Osteoblast (primary cell): ENCODE results near the gene MGAT4B. TPM values are rescaled to one million over a fixed set of nuclear protein-coding genes. Genes with fewer than 3 reads are reported as not detected.
A peak's percentile ranks its signal among the peaks of the same experiment; 100 is the strongest.

Experiments used
- DNase-seq: peaks from one replicate; pipeline ENCODE4 v3.0.0; 2011; ENCODE audit warnings: low spot score, mixed read lengths; ENCODE audit not compliant: insufficient read length; ENCODE audit errors: missing footprints
- H2AFZ ChIP-seq: 2 replicates; pipeline ENCODE4 v1.6.0; 2011; ENCODE audit warnings: mild to moderate bottlenecking, low read length
- H3K27ac ChIP-seq: 2 replicates; pipeline ENCODE4 v1.5.1; 2011; ENCODE audit warnings: mild to moderate bottlenecking, low read depth, low read length, moderate library complexity
- H3K27me3 ChIP-seq: 2 replicates; pipeline ENCODE4 v1.6.0; 2012; ENCODE audit warnings: mild to moderate bottlenecking, control low read depth, inconsistent platforms, low read length, moderate library complexity; ENCODE audit not compliant: insufficient read depth
- H3K36me3 ChIP-seq: 2 replicates; pipeline ENCODE4 v1.5.1; 2011; ENCODE audit warnings: mild to moderate bottlenecking, low read length, control low read depth, moderate library complexity; ENCODE audit not compliant: insufficient read depth
- H3K4me1 ChIP-seq: 2 replicates; pipeline ENCODE4 v1.5.1; 2011; ENCODE audit warnings: mild to moderate bottlenecking, low read length, control low read depth, moderate library complexity; ENCODE audit not compliant: insufficient read depth
- H3K4me2 ChIP-seq: 2 replicates; pipeline ENCODE4 v1.6.0; 2011; ENCODE audit warnings: mild to moderate bottlenecking, low read length; ENCODE audit not compliant: insufficient read depth
- H3K4me3 ChIP-seq: fragments of 200-600 bp; sonication (generic); 3 replicates; pipeline ENCODE4 v1.5.1; 2012; ENCODE audit warnings: mild to moderate bottlenecking, low read length, inconsistent platforms; ENCODE audit not compliant: insufficient read depth
- H3K79me2 ChIP-seq: 2 replicates; pipeline ENCODE4 v1.6.0; 2012; ENCODE audit warnings: mild to moderate bottlenecking, low read length, control low read depth, inconsistent platforms; ENCODE audit not compliant: insufficient read depth
- H3K9me3 ChIP-seq: 2 replicates; pipeline ENCODE4 v1.5.1; 2011; ENCODE audit warnings: low read depth, low read length, control low read depth
- H4K20me1 ChIP-seq: 2 replicates; pipeline ENCODE4 v1.6.0; 2012; ENCODE audit warnings: mild to moderate bottlenecking, low read length, control low read depth; ENCODE audit not compliant: insufficient read depth
- CTCF ChIP-seq: IDR thresholded peaks from 2 replicates; pipeline ENCODE4 v1.5.1; 2011; ENCODE audit warnings: mild to moderate bottlenecking, low read depth, low read length, moderate library complexity; ENCODE audit errors: extremely low read depth
- total RNA-seq: library from RNA; depleted of rRNA; stranded (reverse); fragments of >200 nt; gene quantifications from 2 replicates; pipeline ENCODE4 v1.2.3, GENCODE V29; 2012

The MGAT4B gene
- total RNA-seq, 1 donor: 95.9 TPM

- Histone ChIP-seq H3K4me2 (no peak overlapping the region), H3K36me3 (peaks cover 73% of the 10 kb centered on the region), H3K79me2 (peaks cover 15% of the 10 kb centered on the region), H4K20me1 (peaks cover 6% of the 10 kb centered on the region), H3K27me3 (no peaks in the 10 kb centered on the region), H3K9me3 (no peaks in the 10 kb centered on the region), H3K4me1 (no peaks in the 10 kb centered on the region), H2AFZ (no peak overlapping the region), H3K4me3 (no peak overlapping the region), H3K27ac (no peak overlapping the region)
- no peak for TF ChIP-seq CTCF
- peak; percentile 62 for DNase-seq
Observed at GRCh38 chr5:179774442-179774841, 32.2 kb downstream of the MGAT4B start.

DNA sequence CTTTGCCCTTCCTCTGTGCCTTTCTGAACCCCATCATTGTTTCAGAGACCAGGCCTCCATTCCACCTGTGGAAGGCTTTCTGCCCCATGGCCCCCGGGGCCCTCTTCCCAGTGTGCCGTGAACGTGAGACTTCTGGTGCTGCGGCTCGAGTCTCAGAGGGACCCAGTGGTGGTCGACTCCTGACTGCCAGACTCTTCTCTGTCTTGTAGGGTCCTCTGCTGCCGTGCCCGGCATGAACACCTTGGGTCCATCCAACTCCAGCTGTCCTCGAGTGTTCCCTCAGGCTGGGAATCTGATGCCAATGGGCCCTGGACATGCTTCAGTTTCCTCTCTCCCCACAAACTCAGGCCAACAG lies 33.0 kb downstream of the MGAT4B start:
- Histone ChIP-seq H3K4me1 (no peaks in the 10 kb centered on the region), H3K27ac (no peak overlapping the region), H2AFZ (no peak overlapping the region), H3K27me3 (no peaks in the 10 kb centered on the region), H3K36me3 (peaks cover 76% of the 10 kb centered on the region), H3K79me2 (peaks cover 23% of the 10 kb centered on the region), H4K20me1 (peaks cover 11% of the 10 kb centered on the region), H3K4me2 (no peak overlapping the region), H3K9me3 (no peaks in the 10 kb centered on the region), H3K4me3 (no peak overlapping the region)
- DNase-seq: no peak
- no peak for TF ChIP-seq CTCF

GRCh38 chr5:179772351-179772750 lies 34.3 kb downstream of the MGAT4B start:
- Histone ChIP-seq H2AFZ (no peak overlapping the region), H3K4me1 (no peaks in the 10 kb centered on the region), H3K79me2 (peaks cover 35% of the 10 kb centered on the region), H3K4me2 (no peak overlapping the region), H4K20me1 (peaks cover 16% of the 10 kb centered on the region), H3K9me3 (no peaks in the 10 kb centered on the region), H3K4me3 (no peak overlapping the region), H3K27me3 (no peaks in the 10 kb centered on the region), H3K27ac (no peak overlapping the region), H3K36me3 (peaks cover 72% of the 10 kb centered on the region)
- TF ChIP-seq CTCF: no peak
- peak; percentile 27 for DNase-seq

- Histone ChIP-seq H3K4me1 (peaks cover 6% of the 10 kb centered on the region), H3K9me3 (no peaks in the 10 kb centered on the region), H3K79me2 (peaks cover 44% of the 10 kb centered on the region), H4K20me1 (peaks cover 16% of the 10 kb centered on the region), H3K4me3 (no peak overlapping the region), H3K27ac (no peak overlapping the region), H3K4me2 (no peak overlapping the region), H3K27me3 (no peaks in the 10 kb centered on the region), H2AFZ (no peak overlapping the region), H3K36me3 (peaks cover 76% of the 10 kb centered on the region)
- no peak for DNase-seq
- TF ChIP-seq CTCF: no peak
Observed at GRCh38 chr5:179771311-179771895, 35.3 kb downstream of the MGAT4B start.
